ENCODE results near the gene GALNTL6. TPM values are rescaled to one million over a fixed set of nuclear protein-coding genes. Genes with fewer than 3 reads are reported as not detected.

The GALNTL6 gene
- total RNA-seq, 1 experiment from 2014 or later = not detected

DNA sequence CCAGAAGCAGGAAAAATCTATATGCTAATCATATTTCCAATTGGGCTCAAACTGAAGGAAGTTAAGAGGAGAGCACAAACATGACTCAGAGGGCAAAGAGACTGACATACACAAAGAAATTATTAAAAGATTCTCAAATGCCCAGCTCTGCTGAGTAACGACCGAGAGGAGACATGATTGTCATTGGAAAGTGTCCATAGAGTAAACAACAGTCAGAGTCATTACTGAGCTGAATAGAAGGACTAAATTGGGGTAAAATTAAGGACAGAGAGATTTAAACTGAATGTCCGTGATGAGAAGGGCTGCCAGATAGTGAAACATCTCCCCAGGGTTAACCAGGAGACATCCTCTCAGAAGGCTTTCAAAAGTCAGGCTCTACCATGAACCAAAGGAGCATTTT is 1244.2 kb downstream of the GALNTL6 start:
- ChIA-PET CTCF (no interaction called here), POLR2A (no interaction called here), RAD21 (ENCODE audit: low non-redundant PET in 1 of 2, low total read pairs in 2 of 2, uncharacterized antibody in 2 of 2, unreplicated experiment in 2 of 2) (no interaction called here)
- H3K27me3 ChIP-seq (ENCODE audit: insufficient read depth, low read length) = no peaks in the 10 kb centered on the region
- BruUV-seq (replicated peaks) = no TSS peak
- no peaks in the 10 kb centered on the region for H3K79me2 ChIP-seq (ENCODE audit: insufficient read depth, low read length)
- H3K4me1 ChIP-seq (ENCODE audit: control insufficient read depth in 1 of 2, insufficient read depth in 2 of 2, low read length in 2 of 2) = peaks cover 0 to 4% of the 10 kb centered on the region in 2 experiments; a peak in 1 of 4 replicates
- H2AFZ ChIP-seq (ENCODE audit: low read depth, low read length, poor library complexity, severe bottlenecking) = no peak overlapping the region
- no peak for ATAC-seq
- H3K4me2 ChIP-seq (ENCODE audit: low read length) = no peak overlapping the region
- DNase-seq (ENCODE audit: low read depth, low spot score) = no peak
- H3K9me2 ChIP-seq (ENCODE audit: insufficient read depth) = no peaks in the 10 kb centered on the region
- H3K4me3 ChIP-seq (replicated peaks in 1 of 2; ENCODE audit: low read depth in 1 of 2, low read length in 2 of 2) = no peak overlapping the region
- intact Hi-C loops (cut with micrococcal nuclease) = no loop called here
- no peak for TF ChIP-seq JUND (IDR thresholded peaks at IDR 0.05)
- TF ChIP-seq FOSL1 (IDR thresholded peaks at IDR 0.05; ENCODE audit: low read depth) = no peak
- no peak for TF ChIP-seq ELF1 (IDR thresholded peaks at IDR 0.05; ENCODE audit: borderline replicate concordance, low read depth)
- no peak for TF ChIP-seq REST (IDR thresholded peaks at IDR 0.05; ENCODE audit: low read depth)
- no peak for TF ChIP-seq EZH2 (IDR thresholded peaks at IDR 0.05)
- TF ChIP-seq, protein P1, sequence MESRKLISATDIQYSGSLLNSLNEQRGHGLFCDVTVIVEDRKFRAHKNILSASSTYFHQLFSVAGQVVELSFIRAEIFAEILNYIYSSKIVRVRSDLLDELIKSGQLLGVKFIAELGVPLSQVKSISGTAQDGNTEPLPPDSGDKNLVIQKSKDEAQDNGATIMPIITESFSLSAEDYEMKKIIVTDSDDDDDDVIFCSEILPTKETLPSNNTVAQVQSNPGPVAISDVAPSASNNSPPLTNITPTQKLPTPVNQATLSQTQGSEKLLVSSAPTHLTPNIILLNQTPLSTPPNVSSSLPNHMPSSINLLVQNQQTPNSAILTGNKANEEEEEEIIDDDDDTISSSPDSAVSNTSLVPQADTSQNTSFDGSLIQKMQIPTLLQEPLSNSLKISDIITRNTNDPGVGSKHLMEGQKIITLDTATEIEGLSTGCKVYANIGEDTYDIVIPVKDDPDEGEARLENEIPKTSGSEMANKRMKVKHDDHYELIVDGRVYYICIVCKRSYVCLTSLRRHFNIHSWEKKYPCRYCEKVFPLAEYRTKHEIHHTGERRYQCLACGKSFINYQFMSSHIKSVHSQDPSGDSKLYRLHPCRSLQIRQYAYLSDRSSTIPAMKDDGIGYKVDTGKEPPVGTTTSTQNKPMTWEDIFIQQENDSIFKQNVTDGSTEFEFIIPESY (IDR thresholded peaks at IDR 0.05; ENCODE audit: extremely low read depth, insufficient replicate concordance, low read length) = no peak
- no peak for TF ChIP-seq TCF7L2 (IDR thresholded peaks at IDR 0.05; ENCODE audit: borderline replicate concordance, extremely low read depth, insufficient read depth, insufficient read length)
- no peak for TF ChIP-seq ZFX (IDR thresholded peaks at IDR 0.05)
- no peak for TF ChIP-seq EGR1 (IDR thresholded peaks at IDR 0.05; ENCODE audit: low read depth)
- TF ChIP-seq SP1 (IDR thresholded peaks at IDR 0.05; ENCODE audit: low read depth) = no peak
- no peak for TF ChIP-seq RAD21 (IDR thresholded peaks at IDR 0.05; ENCODE audit: low read depth)
- TF ChIP-seq MAX (IDR thresholded peaks at IDR 0.05) = no peak
- TF ChIP-seq POLR2A (IDR thresholded peaks at IDR 0.05; ENCODE audit: borderline replicate concordance, extremely low read depth, insufficient read depth, insufficient read length) = no peak
- TF ChIP-seq, protein P2, sequence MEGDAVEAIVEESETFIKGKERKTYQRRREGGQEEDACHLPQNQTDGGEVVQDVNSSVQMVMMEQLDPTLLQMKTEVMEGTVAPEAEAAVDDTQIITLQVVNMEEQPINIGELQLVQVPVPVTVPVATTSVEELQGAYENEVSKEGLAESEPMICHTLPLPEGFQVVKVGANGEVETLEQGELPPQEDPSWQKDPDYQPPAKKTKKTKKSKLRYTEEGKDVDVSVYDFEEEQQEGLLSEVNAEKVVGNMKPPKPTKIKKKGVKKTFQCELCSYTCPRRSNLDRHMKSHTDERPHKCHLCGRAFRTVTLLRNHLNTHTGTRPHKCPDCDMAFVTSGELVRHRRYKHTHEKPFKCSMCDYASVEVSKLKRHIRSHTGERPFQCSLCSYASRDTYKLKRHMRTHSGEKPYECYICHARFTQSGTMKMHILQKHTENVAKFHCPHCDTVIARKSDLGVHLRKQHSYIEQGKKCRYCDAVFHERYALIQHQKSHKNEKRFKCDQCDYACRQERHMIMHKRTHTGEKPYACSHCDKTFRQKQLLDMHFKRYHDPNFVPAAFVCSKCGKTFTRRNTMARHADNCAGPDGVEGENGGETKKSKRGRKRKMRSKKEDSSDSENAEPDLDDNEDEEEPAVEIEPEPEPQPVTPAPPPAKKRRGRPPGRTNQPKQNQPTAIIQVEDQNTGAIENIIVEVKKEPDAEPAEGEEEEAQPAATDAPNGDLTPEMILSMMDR (IDR thresholded peaks at IDR 0.05 in 2 of 3, conservative IDR thresholded peaks at IDR 0.05 in 1 of 3; ENCODE audit: borderline replicate concordance in 1 of 3, insufficient read depth in 1 of 3, low read depth in 2 of 3, low read length in 2 of 3) = no peak
- TF ChIP-seq YY1 (IDR thresholded peaks at IDR 0.05; ENCODE audit: extremely low read depth, insufficient replicate concordance, low read depth, low read length) = no peak
- H3K9ac ChIP-seq (ENCODE audit: low read length) = no peak overlapping the region
- no peaks in the 10 kb centered on the region for H4K20me1 ChIP-seq (ENCODE audit: insufficient read depth)
- H3K9me3 ChIP-seq (ENCODE audit: control insufficient read depth in 1 of 2, insufficient read depth in 1 of 2, low read depth in 1 of 2, low read length in 2 of 2) = no peaks in the 10 kb centered on the region
- H3K27ac ChIP-seq (ENCODE audit: low read depth, low read length) = no peak overlapping the region
- no peaks in the 10 kb centered on the region for H3K36me3 ChIP-seq (ENCODE audit: control insufficient read depth in 1 of 2, insufficient read depth in 2 of 2, low read length in 2 of 2)
